ENCODE measurements around the gene GATD1.

DNA sequence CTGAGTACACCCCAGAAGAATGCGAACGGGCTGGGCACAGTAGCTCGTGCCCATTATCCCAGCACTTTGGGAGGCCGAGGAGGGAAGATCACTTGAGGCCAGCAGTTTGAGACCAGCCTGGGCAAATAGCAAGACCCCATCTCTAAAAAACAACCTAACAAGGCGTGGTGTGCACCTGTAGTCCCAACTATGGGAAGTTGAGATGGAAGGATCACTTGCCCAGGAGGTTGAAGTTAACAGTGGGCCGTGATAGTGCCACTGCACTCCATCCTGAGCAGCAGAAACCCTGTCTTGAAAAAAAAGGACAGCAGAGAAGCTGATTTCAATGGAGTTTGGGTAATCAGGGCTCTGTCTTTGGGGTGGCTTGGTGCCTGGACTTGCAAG is 35.8 kb upstream of the GATD1 start:
- TF ChIP-seq, protein P1, sequence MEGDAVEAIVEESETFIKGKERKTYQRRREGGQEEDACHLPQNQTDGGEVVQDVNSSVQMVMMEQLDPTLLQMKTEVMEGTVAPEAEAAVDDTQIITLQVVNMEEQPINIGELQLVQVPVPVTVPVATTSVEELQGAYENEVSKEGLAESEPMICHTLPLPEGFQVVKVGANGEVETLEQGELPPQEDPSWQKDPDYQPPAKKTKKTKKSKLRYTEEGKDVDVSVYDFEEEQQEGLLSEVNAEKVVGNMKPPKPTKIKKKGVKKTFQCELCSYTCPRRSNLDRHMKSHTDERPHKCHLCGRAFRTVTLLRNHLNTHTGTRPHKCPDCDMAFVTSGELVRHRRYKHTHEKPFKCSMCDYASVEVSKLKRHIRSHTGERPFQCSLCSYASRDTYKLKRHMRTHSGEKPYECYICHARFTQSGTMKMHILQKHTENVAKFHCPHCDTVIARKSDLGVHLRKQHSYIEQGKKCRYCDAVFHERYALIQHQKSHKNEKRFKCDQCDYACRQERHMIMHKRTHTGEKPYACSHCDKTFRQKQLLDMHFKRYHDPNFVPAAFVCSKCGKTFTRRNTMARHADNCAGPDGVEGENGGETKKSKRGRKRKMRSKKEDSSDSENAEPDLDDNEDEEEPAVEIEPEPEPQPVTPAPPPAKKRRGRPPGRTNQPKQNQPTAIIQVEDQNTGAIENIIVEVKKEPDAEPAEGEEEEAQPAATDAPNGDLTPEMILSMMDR (IDR thresholded peaks at IDR 0.05) = no peak
- TF ChIP-seq POLR2A (IDR thresholded peaks at IDR 0.05) = no peak

All from Peyer's patch (tissue), 4 donors.